Measurements from ENCODE around the gene KCNK3.

KCNK3 gene

DNA sequence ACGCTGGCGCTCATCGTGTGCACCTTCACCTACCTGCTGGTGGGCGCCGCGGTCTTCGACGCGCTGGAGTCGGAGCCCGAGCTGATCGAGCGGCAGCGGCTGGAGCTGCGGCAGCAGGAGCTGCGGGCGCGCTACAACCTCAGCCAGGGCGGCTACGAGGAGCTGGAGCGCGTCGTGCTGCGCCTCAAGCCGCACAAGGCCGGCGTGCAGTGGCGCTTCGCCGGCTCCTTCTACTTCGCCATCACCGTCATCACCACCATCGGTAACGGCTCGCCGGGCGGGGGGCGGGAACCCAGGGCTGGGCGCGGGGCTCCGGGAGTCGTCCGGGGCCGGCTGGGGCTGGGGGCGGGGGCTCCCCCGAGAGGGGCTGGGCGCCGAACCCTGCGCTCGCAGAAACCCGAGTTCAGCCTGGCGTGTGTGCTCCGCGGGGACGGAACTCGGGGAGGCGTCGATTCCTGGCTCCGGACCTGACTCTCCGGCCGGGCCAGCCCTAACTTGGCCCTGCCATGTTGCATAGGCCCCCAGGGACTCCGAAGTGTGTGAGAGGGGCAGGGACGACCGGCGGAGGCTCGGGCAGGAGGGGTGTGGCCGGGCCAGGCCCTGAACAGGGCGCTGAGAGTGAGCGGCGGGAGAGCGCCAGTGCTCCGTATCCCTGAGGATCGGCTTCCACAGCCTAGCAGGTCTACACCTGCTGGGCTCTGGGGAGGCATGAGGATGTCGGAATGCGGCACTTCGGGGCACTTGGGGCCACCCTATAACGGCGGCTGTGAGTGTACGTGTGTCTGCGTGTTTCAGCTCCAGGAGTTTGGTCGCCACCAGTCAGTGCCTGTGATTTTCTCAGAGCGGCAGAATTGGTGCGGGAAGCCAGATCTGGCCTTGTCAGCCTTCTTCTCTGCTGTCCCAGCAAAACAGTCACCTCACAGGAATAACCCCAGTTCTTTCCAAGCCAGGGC is 651 bp downstream of the KCNK3 start:
- no peak for DNase-seq

DNA sequence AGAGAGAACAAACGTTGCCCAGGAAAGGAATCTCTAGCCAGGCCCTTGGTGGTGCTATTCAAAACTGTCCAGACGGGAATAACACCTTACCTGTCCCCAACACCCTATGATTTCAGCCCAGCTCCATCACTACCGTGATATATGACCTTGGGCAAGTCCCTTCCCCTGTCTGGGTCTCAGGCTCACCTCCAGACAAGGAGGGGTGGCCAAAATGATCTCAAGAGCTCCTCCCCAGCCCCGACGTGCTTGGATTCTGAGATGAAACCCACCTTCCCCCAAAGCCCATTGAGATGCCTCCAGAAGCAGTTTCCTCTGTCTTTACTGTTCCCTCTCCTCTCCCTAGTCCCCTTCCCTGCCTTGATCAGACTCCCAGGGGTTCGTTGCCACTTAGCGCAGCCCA is 1.5 kb downstream of the KCNK3 start:
- DNase-seq = no peak

DNA sequence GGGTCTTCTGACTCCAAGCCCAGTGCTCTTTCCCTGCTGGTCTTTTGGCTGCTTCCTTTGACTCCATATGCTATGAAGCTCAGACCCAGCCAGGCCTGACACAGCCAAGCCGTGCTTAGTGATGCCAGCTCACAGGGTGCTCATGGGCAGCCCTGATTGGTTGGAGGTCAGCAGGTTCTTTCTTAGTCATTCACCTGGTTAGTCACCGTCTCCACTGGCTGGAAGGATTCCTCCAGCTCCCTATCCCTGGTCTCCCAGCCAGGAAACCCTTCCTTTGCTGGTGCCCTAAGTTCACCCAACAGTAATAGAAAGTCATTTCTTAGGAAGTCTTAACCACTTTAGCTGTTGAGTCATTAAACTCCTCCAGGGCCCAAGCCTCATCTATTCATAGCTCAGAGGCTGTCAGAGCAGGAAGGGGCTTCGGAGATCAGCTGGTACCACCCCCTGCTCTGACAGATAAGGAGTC is 3.9 kb downstream of the KCNK3 start:
- no peak for DNase-seq

DNA sequence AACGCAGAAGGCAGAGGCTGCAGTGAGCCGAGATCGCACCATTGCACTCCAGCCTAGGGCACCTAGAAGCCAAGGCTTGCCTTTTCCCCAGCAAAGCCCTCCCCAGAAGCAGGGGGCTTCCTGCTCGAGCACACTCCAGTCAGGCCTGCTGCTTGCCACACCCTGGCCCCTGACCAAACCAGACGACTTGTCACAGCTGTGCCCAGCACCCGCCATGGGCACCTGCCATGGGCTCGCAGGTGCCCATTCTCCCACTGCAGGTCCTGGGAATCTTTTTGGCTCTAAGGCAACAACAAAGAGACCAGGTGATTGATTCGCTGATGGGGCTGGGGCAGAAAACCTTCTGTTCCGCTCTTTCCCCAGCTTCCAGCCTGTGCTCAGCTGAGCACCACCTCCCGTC is 4.9 kb downstream of the KCNK3 start:
- DNase-seq = no peak

DNA sequence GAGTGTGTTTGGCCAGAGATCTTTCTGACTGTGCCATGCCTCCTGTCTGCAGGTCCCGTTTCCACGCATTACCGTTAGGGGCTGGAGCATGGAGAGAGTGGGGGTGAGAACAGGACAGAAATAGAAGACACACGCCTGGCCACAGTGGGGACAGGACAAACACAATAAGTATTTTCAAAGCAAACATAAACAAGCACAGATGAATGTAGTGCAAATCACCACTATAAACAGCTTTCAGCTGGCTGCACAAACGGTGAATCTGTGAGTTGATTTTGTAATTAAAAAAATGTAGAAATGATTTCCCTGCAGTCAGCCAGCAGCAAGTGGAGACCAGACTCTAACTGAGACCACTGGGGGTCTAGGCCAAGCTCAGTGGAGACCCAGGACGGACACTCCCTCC is 6.8 kb downstream of the KCNK3 start:
- DNase-seq = no peak

DNA sequence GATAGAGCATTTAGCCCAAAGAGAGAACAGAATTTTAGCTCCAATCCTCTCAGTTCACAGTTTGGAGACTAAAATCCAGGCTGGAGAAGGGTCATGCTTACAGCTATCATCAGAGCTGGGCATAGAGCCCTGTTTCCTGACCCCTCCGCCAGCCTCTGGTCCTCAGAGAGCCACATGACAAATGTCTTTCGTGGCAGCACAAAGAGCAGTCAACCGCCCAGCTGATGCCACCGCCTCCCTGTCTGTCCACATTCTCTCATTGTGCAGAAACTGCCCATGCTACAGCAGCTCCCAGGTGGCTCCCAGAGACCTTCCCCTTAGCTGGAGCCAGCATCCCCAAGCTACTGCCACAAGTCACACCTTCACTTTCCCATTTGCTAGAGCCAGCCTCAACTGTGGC is 7.6 kb downstream of the KCNK3 start:
- no peak for DNase-seq

DNA sequence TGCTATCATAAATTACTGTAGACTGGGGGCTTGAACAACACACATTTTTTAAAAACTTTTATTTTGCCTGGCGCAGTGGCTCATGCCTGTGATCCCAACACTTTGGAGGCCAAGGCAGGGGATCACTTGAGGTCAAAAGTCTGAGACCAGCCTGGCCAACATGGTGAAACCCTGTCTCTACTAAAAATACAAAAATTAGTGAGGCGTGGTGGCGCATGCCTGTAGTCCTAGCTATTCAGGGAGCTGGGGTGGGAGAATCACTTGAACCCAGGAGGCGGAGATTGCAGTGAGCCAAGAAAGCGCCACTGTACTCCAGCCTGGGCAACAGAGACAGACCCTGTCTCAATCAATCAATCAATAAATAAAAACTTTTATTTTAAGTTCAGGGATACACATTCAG is 9.1 kb downstream of the KCNK3 start:
- DNase-seq = no peak

DNA sequence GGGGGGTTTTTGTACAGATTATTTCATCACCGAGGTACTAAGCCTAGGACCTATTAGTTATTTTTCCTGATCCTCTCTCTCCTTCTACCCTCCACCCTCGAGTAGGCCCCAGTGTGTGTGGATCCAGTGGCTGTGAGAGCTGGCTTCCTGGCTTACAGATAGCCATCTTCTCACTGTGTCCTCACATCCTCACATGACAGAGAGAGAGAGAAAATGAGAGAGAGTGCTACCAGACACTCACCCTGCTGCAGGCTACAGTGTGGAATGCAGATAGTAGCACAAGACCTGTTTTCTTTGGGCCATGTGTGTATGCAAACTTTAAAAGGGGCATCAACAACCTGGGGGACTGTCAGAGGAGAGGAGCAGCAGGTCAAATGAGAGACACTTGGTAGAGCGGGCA is 9.5 kb downstream of the KCNK3 start:
- no peak for DNase-seq

DNA sequence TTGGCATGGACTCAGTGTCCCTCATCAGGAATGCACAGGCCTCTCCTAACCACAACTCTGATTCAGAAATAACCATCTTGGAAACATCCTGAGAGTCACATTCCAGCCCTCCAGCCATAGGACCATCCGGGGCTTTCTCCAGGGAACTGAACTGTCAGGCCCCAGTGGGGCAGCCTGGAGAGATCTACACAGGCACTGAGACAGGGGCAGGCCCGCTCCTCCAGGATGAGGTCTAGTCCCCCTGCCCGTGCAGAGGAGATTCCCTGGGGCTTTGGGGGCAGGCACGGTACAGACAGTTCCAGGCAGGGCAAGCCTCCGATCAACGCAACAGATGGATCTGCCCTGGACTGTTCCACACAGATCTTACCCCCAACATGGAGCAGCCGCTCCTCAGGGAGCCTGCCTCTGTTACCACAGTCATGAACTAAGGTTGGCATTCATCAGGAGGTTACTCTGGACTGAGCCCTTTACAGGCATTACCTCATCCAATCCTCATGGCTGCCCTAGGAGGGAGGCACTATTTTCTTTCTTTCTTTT is 12.0 kb downstream of the KCNK3 start:
- DNase-seq = no peak

DNA sequence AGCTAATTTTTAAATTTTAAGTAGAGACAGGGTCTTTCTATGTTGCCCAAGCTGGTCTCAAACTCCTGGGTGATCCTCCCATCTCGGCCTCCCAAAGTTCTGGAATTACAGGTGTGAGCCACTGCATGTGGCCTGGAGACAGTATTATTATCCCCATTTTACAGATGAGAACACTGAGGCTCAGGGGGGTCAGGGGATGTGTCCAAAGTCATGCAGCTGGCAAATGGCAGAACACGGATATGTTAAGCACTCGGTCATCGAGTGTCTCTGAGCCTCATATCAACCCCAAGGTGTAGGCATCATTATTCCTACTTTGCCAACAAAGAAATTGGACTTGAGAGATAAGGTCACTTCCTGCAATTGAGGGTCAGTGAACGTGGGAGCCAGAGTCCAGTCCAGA is 12.6 kb downstream of the KCNK3 start:
- DNase-seq = no peak

DNA sequence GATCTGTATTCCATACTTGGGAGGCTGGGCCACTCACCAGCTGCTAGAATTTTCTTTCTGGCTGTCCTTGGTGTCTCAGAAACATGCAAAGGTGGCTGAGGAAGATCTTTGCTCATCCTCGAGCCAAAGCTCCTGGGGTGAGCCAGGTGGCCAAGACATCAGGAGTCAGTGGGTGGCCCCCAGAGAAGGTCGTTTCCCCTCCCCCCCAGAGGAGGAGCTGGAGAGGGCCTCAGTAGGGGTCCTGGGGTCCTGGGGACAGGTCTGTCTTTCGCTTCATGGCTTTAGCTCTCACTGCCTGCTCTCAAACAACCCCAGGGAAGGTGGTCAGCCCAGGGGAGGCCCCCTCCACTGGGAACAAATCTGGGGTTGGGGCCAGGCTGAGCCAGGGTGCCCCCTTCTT is 13.6 kb downstream of the KCNK3 start:
- DNase-seq = no peak

DNA sequence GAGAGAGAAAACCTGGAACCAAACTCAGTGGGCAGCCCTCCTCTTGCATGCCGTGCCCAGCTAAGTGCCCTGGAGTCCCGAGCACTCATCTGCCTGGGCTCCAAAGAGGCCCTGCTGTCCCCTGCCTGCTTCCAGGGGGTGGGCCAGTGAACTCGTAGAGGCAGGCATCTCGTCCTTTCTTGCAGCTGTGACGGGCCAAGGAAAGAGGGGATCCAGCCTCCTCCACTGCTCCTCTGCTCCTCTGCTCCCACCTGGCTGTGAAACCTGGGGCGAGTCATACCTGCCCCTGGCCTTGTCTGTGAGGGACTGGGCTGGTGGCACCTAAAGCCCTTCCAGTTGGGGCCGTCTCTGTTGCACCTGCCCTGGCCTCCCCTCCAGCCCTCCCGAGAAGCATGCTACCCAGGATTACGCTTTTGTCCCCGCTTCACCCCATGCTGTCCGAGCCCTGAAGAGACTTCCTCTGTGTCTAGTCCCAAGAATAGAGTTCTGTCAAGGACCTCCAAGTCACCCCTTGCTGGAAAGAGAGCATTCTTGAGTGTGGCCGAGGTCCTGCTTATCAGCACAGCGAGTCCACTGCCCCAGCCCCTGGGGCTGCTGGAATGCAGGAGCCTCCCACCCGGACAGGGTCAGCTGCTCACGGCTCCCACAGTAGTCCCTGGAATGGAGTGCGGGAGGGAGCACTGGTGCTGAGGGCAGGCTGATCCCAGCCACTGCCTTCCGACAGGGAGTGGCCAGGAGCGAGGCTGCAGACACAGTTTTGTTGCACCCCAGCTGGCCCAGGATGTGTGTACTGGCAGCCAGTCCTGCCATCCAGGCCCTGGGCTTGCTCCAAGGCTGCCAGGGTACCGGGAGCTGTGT is 14.3 kb downstream of the KCNK3 start:
- no peak for DNase-seq

DNA sequence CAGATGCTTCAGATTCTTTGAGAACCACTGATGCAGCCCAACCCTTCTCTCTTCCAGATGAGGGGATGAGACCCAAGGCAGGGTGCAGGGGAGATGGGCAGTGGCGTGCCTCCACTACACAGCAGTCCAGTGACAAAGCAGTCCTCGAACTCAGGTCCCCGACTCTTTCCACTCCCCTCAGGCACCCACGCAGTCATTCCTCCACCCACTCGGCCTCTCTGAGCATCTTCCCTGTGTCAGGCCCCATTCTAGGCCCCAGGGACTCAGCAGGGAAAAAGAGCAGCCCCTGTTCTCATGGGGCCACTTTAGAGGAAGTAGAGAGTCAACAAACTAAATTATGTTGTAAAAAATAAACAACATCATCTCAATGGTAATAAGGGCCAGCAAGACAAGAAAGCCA is 15.2 kb downstream of the KCNK3 start:
- DNase-seq = no peak

DNA sequence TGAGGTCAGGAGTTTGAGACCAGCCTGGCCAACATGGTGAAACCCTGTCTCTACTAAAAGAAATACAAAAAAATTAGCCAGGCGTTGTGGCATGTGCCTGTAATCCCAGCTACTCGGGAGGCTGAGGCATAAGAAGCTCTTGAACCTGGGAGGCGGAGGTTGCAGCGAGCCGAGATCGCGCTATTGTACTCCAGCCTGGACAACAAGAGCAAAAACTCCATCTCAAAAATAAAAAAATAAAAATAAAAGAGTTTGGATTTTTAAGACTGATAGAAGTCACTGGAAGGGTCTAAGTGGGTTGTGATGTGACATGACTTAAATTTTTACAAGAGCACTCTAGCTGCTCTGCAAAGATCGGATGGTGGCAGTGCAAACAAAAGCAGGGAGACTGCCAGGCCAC is 15.9 kb downstream of the KCNK3 start:
- no peak for DNase-seq

DNA sequence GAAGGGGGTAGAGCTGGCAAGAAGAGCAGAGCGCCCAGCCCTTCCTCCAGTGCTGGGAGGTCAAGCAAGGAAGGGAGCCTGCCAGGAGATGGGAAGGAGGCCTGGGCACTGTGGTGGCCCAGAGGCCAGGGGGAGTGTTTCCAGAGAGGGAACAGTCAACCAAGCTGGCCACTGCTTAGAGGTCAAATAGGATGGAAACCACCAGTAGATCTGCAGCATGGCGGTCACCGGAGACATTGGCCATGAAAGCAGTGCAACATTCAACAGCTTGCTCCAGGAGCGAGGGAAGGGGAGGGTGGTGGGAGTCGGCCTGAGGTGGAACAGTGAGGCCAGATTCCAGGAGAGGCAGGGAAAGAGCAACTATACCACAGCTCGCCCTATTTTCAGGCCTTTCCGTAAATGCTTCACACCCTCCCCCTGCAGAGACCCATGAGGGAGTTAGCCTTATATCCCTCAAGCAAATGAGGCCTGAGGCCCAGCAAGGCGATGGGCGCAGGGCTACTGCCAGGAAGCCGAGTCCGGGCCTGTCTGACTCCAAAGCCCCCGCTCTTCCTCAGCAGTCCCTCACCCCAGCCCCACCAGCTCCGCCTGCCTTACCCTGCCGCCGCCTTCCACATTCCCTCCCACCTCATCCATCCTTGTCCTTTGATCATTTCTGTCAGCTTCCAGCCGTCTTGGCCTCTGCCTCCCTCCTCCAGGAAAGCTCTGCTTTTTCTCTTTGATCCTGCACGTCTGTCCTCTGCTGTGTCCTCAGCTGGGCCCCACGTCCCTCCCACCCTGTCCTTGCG is 17.0 kb downstream of the KCNK3 start:
- no peak for DNase-seq

DNA sequence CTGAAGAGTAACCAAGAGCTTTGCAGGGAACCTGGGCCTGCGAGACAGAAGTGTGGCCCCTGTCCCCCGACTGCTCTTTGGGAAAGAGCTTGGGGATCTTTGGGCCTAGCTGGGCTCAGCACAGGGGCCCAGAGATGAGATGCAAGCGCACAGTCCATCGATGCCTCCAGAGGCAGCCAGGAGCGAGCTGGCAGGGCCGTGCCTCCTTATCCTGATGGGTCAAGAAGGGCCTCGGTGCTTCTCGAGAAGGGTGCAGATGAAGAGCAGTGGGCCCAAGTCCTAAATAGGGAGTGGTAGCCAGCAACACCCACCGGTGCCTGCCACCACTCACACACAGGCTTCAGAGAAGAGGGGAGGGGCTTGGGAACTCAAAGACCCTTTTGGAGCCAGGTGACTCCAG is 17.6 kb downstream of the KCNK3 start:
- DNase-seq = no peak

DNA sequence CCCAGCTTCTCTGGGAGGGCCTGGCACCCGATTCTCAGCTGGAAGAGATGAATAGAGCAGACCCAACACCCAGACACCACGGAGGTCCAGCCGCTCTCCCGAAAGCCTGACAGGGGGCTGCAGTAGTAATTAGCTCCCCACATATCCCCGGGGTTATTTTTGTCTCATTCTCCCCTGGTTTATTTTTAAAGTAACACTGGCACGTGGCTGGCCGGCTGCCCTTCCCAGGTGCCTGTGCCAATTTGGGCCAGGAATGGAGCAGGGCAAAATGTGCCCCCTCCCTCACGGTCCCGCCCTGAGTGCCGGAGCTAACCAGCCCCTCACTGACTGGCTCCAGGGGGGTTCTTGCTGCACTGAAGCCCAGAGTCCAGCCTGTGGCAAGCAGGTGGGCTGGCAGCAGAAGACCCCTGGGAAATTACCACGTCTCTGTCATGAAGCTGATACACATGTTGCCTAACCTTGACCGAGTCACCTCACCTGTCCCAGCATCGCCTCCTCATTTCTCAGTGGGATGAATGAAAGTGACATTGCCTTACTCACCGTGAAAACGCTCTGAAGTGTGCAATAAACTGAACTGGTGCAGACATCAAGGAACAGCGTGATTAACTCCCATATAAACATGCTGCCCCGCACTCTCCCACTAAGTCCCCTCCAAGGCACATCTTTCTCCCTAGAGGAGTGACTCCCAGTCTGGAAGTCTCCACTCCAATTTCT is 18.4 kb downstream of the KCNK3 start:
- DNase-seq = no peak

DNA sequence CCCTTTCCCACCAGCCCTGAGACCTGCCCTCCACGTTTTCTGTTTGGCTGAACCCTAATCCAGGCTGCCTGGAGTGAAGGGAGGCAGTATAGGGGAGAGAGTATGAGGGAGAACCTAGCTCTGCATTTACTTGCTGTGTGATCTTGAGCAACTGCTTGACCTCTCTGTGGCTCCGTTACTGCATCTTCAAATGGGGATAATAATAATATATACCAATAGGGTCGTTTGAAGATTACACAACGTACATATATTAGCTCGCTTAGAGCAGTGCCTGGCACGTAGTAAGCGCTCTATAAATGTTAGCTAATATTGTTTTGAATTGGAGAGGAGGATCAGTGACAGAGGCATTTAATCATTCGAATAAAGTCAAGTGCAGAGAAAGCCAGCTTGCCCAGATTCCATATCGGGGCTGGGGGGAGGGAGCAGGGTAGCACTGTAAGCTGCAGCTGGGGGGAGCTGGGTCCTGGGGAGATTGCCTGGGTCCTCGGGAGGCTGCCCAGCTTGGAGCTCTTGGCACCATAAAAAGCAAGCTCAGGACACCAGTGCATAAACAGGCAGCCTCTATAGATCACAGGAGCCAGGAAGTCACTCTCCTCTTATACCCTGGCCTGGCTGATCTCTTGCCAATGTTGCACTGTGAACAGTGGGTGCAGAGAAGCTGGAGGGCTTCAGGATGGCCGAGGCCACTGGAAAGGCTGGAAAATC is 19.1 kb downstream of the KCNK3 start:
- no peak for DNase-seq

DNA sequence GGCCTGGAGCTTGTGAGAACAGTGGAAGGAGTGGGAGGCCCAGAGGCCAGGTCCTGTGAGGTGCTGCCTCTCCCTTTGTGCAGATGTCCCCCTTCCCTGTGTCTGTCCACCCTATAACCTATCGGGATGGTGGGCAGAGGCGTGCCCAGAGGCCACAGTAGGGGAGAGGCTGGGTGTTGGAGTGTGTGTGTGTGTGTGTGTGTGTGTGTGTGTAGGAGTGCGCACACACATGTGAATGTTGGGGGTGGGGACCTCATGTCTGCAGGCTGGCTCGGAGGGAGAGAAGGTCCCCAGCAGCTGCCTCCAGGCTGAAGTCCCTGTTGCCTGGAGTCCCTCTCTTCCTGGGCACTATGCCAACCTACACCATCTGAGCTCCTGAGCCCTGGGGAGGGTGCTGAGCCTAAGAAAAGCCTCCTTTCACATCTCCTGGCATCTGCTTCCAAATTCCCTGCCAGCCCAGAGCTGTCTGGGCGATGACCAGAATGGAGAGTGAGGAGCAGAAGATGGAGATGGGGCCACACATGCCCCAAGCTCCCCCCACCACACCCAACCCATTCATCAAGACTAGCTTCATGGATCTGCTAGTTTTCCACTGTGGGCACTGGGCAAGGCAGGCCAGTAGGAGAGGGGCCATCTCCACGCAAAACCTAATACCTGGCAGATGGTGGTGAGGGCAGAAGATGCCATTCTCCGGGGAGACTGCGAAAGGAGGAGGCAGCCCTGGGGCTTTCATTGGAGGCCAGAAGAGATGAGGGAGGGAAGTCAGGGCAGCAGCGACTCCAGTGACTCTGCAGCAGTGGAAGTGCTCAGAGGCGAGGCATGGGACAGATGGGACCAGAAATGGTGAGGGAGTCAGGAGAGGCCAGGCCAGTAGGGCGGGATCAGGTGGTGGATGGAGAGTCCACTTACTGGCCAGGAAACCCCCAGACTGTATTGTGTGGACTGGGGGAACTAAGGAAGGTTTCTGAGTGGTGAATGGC is 20.3 kb downstream of the KCNK3 start:
- no peak for DNase-seq

Data from GDM1 (cell line).